Fibroblast of lung (primary cell): ENCODE measurements around the gene CRTAC1.

Source experiments
- EZH2 ChIP-seq: IDR thresholded peaks from 2 replicates; pipeline ENCODE4 v1.5.1; 2012; ENCODE audit warnings: low read length, control low read depth, mild to moderate bottlenecking; ENCODE audit errors: missing control alignments
- TF ChIP-seq, protein P1 (sequence below), 2 donors: IDR thresholded peaks in 1 of 2; conservative IDR thresholded peaks in 1 of 2; 1 replicate in 1 of 2; 2 replicates in 1 of 2; pipeline ENCODE4 v1.5.1; 2011 to 2012; ENCODE audit warnings: low read length in 2 of 2, control low read depth in 1 of 2, inconsistent platforms in 1 of 2, low read depth in 1 of 2, mild to moderate bottlenecking in 1 of 2

DNA sequence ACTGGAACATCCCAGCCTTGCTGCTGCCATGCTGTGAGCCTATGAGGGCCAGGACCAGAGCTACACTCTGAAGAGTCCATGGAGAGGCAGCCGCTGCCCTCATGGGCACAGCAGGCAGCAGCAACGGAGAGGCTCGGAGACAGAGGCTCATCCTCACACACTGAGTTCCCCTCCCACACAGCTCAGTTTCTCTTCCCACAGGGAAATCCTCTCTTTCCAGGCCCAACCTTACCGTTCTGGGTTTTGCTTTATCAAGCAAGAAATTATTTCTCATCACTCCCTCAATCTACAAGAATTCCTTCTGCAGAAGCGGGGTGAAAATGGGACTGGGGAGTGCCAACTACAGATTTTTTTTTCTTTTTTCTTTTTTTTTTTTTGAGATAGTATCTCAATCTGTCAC, 144.1 kb downstream of the CRTAC1 start:
- no peak for TF ChIP-seq EZH2
- TF ChIP-seq, protein P1, sequence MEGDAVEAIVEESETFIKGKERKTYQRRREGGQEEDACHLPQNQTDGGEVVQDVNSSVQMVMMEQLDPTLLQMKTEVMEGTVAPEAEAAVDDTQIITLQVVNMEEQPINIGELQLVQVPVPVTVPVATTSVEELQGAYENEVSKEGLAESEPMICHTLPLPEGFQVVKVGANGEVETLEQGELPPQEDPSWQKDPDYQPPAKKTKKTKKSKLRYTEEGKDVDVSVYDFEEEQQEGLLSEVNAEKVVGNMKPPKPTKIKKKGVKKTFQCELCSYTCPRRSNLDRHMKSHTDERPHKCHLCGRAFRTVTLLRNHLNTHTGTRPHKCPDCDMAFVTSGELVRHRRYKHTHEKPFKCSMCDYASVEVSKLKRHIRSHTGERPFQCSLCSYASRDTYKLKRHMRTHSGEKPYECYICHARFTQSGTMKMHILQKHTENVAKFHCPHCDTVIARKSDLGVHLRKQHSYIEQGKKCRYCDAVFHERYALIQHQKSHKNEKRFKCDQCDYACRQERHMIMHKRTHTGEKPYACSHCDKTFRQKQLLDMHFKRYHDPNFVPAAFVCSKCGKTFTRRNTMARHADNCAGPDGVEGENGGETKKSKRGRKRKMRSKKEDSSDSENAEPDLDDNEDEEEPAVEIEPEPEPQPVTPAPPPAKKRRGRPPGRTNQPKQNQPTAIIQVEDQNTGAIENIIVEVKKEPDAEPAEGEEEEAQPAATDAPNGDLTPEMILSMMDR (conservative IDR thresholded peaks at IDR 0.05 in 1 of 2, IDR thresholded peaks at IDR 0.05 in 1 of 2; ENCODE audit: low read depth in 1 of 2, low read length in 2 of 2): no peak
